GM12892 (cell line): ENCODE data around the gene TBPL1.

Experiments used
- POLR2A ChIP-seq: IDR thresholded peaks from 2 replicates; pipeline ENCODE4 v1.6.1; 2011; ENCODE audit warnings: low read depth, low read length, control low read depth
- POLR2AphosphoS5 ChIP-seq: IDR thresholded peaks from 2 replicates; pipeline ENCODE4 v1.6.1; 2011; ENCODE audit warnings: low read depth, low read length, control low read depth
- TAF1 ChIP-seq: IDR thresholded peaks from 2 replicates; pipeline ENCODE4 v1.6.1; 2011; ENCODE audit warnings: low read depth, mild to moderate bottlenecking, control low read depth, low read length, borderline replicate concordance

GRCh38 chr6:134015719-134016557 lies 62.9 kb downstream of the TBPL1 start:
- no peak for TF ChIP-seq POLR2A
- no peak for TF ChIP-seq TAF1
- no peak for TF ChIP-seq POLR2AphosphoS5
